Stimulated activated CD8-positive, alpha-beta memory T cell treated with anti-CD3 and anti-CD28 coated beads, Interleukin-7, amount 100 ng/mL, for 48 hours (primary cell): ENCODE results near the gene BRPF3.

ENCODE experiments used
- DNase-seq, 2 donors: peaks; one replicate each; pipeline ENCODE4 v3.0.0-alpha.2; 2020; ENCODE audit warnings: low read depth in 1 of 2; ENCODE audit errors: extremely low read depth in 1 of 2

The BRPF3 gene

GRCh38 chr6:36266913-36267644 lies 70.5 kb downstream of the BRPF3 start:
- no peak for DNase-seq

DNA sequence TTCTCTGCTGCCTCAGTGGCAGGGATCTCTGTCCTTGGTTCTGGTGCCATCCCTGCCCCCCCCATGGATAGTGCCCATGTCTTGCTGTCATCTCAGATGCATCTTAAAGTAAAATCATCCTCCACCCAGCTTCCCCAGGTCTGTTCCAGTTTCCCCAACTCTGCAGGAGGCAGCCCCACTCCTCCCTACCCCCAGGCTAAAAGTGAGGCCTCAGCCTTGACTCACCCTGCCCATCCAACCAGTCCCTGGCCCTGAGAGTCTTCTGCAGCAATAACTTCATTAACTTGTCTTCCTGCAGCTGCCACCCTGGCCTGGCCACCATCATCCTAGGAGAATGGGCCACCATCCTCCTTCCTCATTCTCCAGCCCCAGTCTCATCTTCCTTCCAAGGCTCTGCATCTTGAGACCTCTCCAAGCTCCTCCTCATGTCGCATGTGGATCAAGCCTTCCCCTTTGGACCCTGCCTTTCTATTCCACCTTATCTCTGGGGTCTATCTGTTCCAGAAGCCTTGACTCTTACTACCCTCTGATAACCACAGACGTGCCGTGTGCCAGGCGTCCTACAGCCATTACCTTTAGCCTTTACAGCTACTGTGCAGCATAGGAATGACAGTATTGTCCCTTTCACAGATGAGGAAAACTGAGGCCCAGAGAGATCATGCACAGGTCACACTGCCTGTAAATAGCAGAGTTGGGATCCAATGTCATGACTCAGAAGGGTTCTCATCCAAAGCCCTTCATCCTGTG lies 71.4 kb downstream of the BRPF3 start:
- no peak for DNase-seq

GRCh38 chr6:36268478-36269275 lies 72.1 kb downstream of the BRPF3 start:
- no peak for DNase-seq

DNA sequence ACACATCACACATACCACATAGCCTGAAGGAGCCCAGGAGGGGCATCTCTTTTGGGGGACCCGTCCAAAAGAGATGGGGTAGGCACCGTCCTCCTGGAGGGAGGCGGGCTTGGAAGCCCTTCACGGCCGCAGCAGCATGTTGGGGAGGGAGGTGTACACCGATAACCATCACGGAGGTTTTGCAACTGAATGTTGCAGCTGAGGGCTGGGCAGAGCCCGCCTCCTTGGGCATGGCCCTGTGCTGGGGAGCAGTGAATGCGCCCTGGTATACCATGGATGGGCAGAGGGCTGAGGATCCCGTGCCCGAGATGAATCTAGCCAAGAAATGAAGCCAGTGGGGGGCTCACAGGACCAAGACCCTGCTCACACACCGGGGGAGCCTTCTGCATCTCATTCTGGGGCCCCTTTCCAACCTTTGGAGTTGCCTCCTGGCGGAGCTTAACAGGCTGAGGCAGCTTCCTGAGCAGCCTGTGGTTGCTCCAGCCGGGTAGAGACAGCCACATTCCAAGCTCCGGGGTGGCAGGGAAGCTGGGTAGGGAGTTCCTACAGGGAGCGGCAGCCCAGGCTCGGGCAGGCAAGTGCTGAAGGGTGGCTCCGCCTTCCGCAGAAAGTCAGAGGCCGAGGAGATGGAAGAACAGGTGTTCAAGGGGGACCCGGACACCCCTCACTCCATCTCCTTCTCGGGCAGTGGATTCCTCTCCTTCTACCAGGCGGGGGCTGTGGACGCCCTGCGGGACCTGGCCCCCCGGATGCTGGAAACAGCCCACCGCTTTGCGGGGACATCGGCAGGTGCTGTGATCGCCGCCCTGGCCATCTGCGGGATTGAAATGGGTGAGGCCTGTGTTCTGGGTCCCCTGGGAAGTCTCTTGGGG lies 73.5 kb downstream of the BRPF3 start, which contains the start of gene PNPLA1:
Gene PNPLA1, plus strand, starts transcription at position 227 of the 872 bp plus-strand sequence. Its CDS starts 400 bp downstream, at position 627.
- no peak for DNase-seq

DNA sequence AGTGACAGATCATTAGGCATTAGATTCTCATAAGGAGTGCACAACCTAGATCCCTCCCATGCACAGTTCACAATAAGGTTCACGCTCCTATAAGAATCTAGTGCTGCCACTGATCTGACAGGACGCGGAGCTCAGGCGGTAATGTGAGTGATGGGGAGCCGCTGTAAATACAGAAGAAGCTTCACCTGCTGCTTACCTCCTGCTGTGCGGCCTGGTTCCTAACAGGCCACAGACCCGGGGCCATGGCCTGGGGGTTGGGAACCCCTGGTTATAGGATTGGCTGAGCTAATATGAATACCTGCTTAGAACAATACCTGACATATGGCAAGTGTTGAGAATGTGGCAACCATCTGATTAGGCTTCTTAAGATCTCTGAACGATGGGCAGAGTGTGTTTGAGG lies 75.7 kb downstream of the BRPF3 start:
- DNase-seq: no peak

- no peak for DNase-seq
Measured at GRCh38 chr6:36273067-36273466, 76.5 kb downstream of the BRPF3 start.

- DNase-seq: no peak
Measured at GRCh38 chr6:36273802-36274514, 77.4 kb downstream of the BRPF3 start.

- DNase-seq: no peak
Measured at GRCh38 chr6:36276581-36277536, 80.3 kb downstream of the BRPF3 start.

GRCh38 chr6:36277946-36278470 lies 81.5 kb downstream of the BRPF3 start:
- no peak for DNase-seq

- no peak for DNase-seq
Measured at GRCh38 chr6:36280467-36280866, 83.9 kb downstream of the BRPF3 start.

DNA sequence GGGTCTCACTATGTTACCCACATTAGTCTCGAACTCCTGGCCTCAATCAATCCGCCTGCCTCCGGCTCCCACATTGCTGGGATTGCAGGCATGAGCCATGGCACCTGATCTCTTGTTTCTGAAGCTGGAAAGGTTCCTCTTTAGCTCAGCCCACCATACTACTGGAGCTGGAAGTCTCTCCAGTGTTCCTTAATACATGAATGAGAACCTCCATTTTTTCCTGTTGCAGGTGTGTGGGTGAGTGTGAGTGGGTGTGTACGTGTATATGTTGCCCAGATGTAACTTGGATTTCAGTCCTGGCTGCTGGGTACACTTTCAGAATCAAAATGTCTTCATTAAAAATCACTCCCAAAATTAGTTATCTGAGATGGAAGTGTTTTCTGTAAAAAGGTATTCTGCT lies 84.4 kb downstream of the BRPF3 start:
- DNase-seq: no peak
